Vagina (tissue), 2 donors: Measurements from ENCODE around the gene CYFIP1. TPM values are rescaled to one million over a fixed set of nuclear protein-coding genes. Genes with fewer than 3 reads are reported as not detected.

ENCODE experiments used
- DNase-seq, 2 donors: peaks; one replicate each; pipeline ENCODE4 v3.0.0-alpha.2; 2017; ENCODE audit errors: extremely low spot score in 2 of 2
- H3K27ac ChIP-seq: fragments of 200-600 bp; sonication (generic); one replicate; pipeline ENCODE4 v1.5.1; 2019
- H3K27me3 ChIP-seq: fragments of 200-600 bp; sonication (generic); one replicate; pipeline ENCODE4 v1.5.1; 2019
- H3K36me3 ChIP-seq, 2 donors: fragments of 200-600 bp; sonication (generic); one replicate each; pipeline ENCODE4 v1.5.1; 2017 to 2019
- H3K4me1 ChIP-seq: fragments of 200-600 bp; sonication (generic); one replicate; pipeline ENCODE4 v1.5.1; 2019
- H3K4me3 ChIP-seq, 2 donors: fragments of 200-600 bp; sonication (generic); 1 replicate in 1 of 2; 2 replicates in 1 of 2; pipeline ENCODE4 v1.5.1; 2016 to 2019
- H3K9me3 ChIP-seq: fragments of 200-600 bp; sonication (generic); one replicate; pipeline ENCODE4 v1.5.1; 2019
- CTCF ChIP-seq, 3 experiments: fragments of 450-650 bp in 2 of 3; fragments of 200-600 bp in 1 of 3; sonication (generic) in 1 of 3; IDR thresholded peaks; one replicate each; pipeline ENCODE4 v1.5.1; 2017 to 2019; ENCODE audit warnings: antibody characterized with exemption in 3 of 3, mild to moderate bottlenecking in 2 of 3, moderate library complexity in 2 of 3
- POLR2A ChIP-seq, 2 donors: fragments of 450-650 bp; IDR thresholded peaks; one replicate each; pipeline ENCODE4 v1.6.1; 2017; ENCODE audit warnings: antibody characterized with exemption in 2 of 2, mild to moderate bottlenecking in 2 of 2, moderate library complexity in 2 of 2
- POLR2AphosphoS5 ChIP-seq, 2 donors: sonication (generic); formaldehyde crosslinking; IDR thresholded peaks; one replicate each; pipeline ENCODE4 v1.9.0; 2017; ENCODE audit warnings: antibody characterized with exemption in 2 of 2, mild to moderate bottlenecking in 2 of 2, low read depth in 1 of 2; ENCODE audit not compliant: insufficient read depth in 1 of 2
- intact Hi-C: fragments of 100-400 bp; cut with DNase I; formaldehyde crosslinking; loops from one replicate; pipeline ENCODE4 v1.15.1; 2023
- total RNA-seq: library from RNA; depleted of rRNA; stranded (reverse); fragments of >200 nt; gene quantifications from one replicate; pipeline ENCODE4 v1.2.3, GENCODE V29; 2016

The CYFIP1 gene
- total RNA-seq, 1 donor from 2014 or later = 101 TPM

DNA sequence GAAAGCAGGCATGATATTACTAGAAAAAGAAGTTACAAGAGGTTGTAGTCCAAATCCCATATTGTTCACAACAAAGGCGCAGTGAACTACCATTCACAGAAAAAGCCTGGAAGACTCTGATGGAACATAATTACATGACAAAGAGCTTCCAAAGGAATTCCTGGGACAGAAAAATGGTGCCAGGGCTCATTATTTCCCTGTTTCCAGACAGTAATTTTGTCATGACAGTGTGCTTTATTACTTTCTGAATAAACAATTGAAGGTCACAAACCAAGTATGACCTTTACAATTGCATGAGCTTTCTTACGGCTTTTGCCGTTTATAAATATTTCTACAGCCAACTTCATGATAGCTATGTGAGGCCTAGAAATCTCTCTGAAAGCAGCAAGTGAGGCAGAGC is 61.0 kb downstream of the CYFIP1 start:
- no peak for TF ChIP-seq POLR2AphosphoS5 (IDR thresholded peaks at IDR 0.05; ENCODE audit: insufficient read depth in 1 of 2, low read depth in 1 of 2)
- no peak for TF ChIP-seq POLR2A (IDR thresholded peaks at IDR 0.05)
- no peak for TF ChIP-seq CTCF (IDR thresholded peaks at IDR 0.05)
- Histone ChIP-seq H3K36me3 (peaks cover 0 to 48% of the 10 kb centered on the region in 2 donors), H3K4me3 (no peak overlapping the region), H3K27me3 (no peaks in the 10 kb centered on the region), H3K27ac (no peak overlapping the region), H3K4me1 (no peaks in the 10 kb centered on the region), H3K9me3 (no peaks in the 10 kb centered on the region)
- intact Hi-C loops = no loop called here
- no peak for DNase-seq

- Histone ChIP-seq H3K4me1 (no peaks in the 10 kb centered on the region), H3K9me3 (no peaks in the 10 kb centered on the region), H3K27me3 (no peaks in the 10 kb centered on the region), H3K4me3 (no peak overlapping the region), H3K27ac (no peak overlapping the region), H3K36me3 (peaks cover 0 to 53% of the 10 kb centered on the region in 2 donors)
- no peak for DNase-seq
- intact Hi-C loops = no loop called here
- TF ChIP-seq POLR2AphosphoS5 (IDR thresholded peaks at IDR 0.05; ENCODE audit: insufficient read depth in 1 of 2, low read depth in 1 of 2) (no peak), CTCF (IDR thresholded peaks at IDR 0.05) (no peak), POLR2A (IDR thresholded peaks at IDR 0.05) (no peak)
Observed at GRCh38 chr15:22918596-22919140, 61.5 kb downstream of the CYFIP1 start.

GRCh38 chr15:22918056-22918455 is 62.1 kb downstream of the CYFIP1 start:
- H3K9me3 ChIP-seq = no peaks in the 10 kb centered on the region
- no peak overlapping the region for H3K27ac ChIP-seq
- intact Hi-C loops = no loop called here
- H3K36me3 ChIP-seq = peaks cover 0 to 57% of the 10 kb centered on the region in 2 donors
- no peaks in the 10 kb centered on the region for H3K27me3 ChIP-seq
- TF ChIP-seq POLR2AphosphoS5 (IDR thresholded peaks at IDR 0.05; ENCODE audit: insufficient read depth in 1 of 2, low read depth in 1 of 2) = no peak
- TF ChIP-seq CTCF (IDR thresholded peaks at IDR 0.05) = no peak
- no peak for TF ChIP-seq POLR2A (IDR thresholded peaks at IDR 0.05)
- DNase-seq = no peak
- no peak overlapping the region for H3K4me3 ChIP-seq
- no peaks in the 10 kb centered on the region for H3K4me1 ChIP-seq

DNA sequence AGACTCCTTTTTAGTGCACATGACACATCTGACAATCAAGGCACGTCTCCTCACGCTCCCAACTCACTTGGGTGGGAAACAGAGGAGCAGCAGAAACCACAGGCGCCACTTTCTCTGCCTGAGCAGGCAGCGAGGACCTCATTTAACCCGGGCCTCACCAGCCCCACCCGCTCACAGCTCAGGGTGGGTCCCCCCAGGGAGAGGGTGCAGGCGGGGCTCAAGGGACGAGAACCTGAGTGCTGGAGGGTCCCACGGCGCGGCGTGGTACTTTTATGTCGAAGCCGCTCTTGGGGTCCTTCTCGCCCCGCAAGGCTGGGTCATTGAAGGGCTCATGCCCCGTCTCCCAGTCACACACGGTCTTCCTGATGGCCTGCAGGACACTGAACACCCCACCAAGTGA is 62.6 kb downstream of the CYFIP1 start:
- H3K9me3 ChIP-seq = no peaks in the 10 kb centered on the region
- H3K27me3 ChIP-seq = no peaks in the 10 kb centered on the region
- TF ChIP-seq POLR2A (IDR thresholded peaks at IDR 0.05) (no peak), POLR2AphosphoS5 (IDR thresholded peaks at IDR 0.05; ENCODE audit: insufficient read depth in 1 of 2, low read depth in 1 of 2) (no peak), CTCF (IDR thresholded peaks at IDR 0.05) (no peak)
- DNase-seq = no peak
- no peak overlapping the region for H3K4me3 ChIP-seq
- peaks cover 0 to 62% of the 10 kb centered on the region in 2 donors for H3K36me3 ChIP-seq
- intact Hi-C loops = no loop called here
- no peaks in the 10 kb centered on the region for H3K4me1 ChIP-seq
- no peak overlapping the region for H3K27ac ChIP-seq

- H3K4me3 ChIP-seq = no peak overlapping the region
- H3K27me3 ChIP-seq = no peaks in the 10 kb centered on the region
- no peaks in the 10 kb centered on the region for H3K9me3 ChIP-seq
- DNase-seq = no peak
- no peak for TF ChIP-seq POLR2A (IDR thresholded peaks at IDR 0.05)
- TF ChIP-seq CTCF (IDR thresholded peaks at IDR 0.05) = no peak
- no peak for TF ChIP-seq POLR2AphosphoS5 (IDR thresholded peaks at IDR 0.05; ENCODE audit: insufficient read depth in 1 of 2, low read depth in 1 of 2)
- peaks cover 0 to 70% of the 10 kb centered on the region in 2 donors for H3K36me3 ChIP-seq
- intact Hi-C loops = no loop called here
- H3K27ac ChIP-seq = no peak overlapping the region
- H3K4me1 ChIP-seq = no peaks in the 10 kb centered on the region
Observed at GRCh38 chr15:22916606-22917350, 63.4 kb downstream of the CYFIP1 start.
